GM13976 (cell line): ENCODE data around the gene PEX13.
A peak's percentile ranks its signal among the peaks of the same experiment; 100 is the strongest.
"Not testable (repeated sequence)": the region's sequence is repeated elsewhere in the genome, so short reads cannot be mapped to it uniquely, and the experiment has no call there.

ENCODE experiments used
- DNase-seq: peaks from one replicate; pipeline ENCODE4 v3.0.0; 2012; ENCODE audit warnings: low spot score
- CTCF ChIP-seq: IDR thresholded peaks from 2 replicates; pipeline ENCODE4 v1.5.1; 2012; ENCODE audit warnings: borderline replicate concordance, mild to moderate bottlenecking; ENCODE audit not compliant: insufficient read depth; ENCODE audit errors: extremely low read depth, missing control alignments, control extremely low read depth
- in situ Hi-C: fragments of 300-500 bp; cut with MboI; formaldehyde crosslinking; loops from one replicate; pipeline ENCODE4 v1.12.0; 2022; ENCODE audit warnings: low sequenced_read_pairs, mixed read lengths, inconsistent platforms; ENCODE audit not compliant: unreplicated experiment

Gene PEX13

GRCh38 chr2:61009355-61009754 is 8.2 kb upstream of the PEX13 start:
- in situ Hi-C loops: no loop called here
- no peak for DNase-seq
- TF ChIP-seq CTCF: no peak

- DNase-seq: no peak
- no peak for TF ChIP-seq CTCF
- in situ Hi-C loops: no loop called here
Measured at GRCh38 chr2:61011678-61012077, 5.8 kb upstream of the PEX13 start.

GRCh38 chr2:61012303-61012702 is 5.2 kb upstream of the PEX13 start:
- DNase-seq, in situ Hi-C loops: not testable (repeated sequence)

GRCh38 chr2:61013382-61013781 is 4.1 kb upstream of the PEX13 start:
- in situ Hi-C loops: no loop called here
- peak; percentile 3 for TF ChIP-seq CTCF
- no peak for DNase-seq

- in situ Hi-C loops: no loop called here
- no peak for DNase-seq
- TF ChIP-seq CTCF: no peak
Measured at GRCh38 chr2:61014763-61015162, 2.8 kb upstream of the PEX13 start.

- TF ChIP-seq CTCF: no peak
- DNase-seq: no peak
- in situ Hi-C loops: no loop called here
Measured at GRCh38 chr2:61015976-61016375, 1.5 kb upstream of the PEX13 start.

GRCh38 chr2:61016392-61017002 is 1.0 kb upstream of the PEX13 start:
- TF ChIP-seq CTCF: no peak
- DNase-seq: peak; percentile 38
- in situ Hi-C loops: no loop called here
